GM19397 (cell line): ENCODE measurements around the gene WDR73.
"Not testable (repeated sequence)": the region's sequence is repeated elsewhere in the genome, so short reads cannot be mapped to it uniquely, and the experiment has no call there.

ENCODE experiments used
- ATAC-seq: cut with Tn5 transposase; IDR thresholded peaks from one replicate; pipeline ENCODE4 v1.9.1; 2021; ENCODE audit warnings: mild to moderate bottlenecking, moderate library complexity; ENCODE audit not compliant: unreplicated experiment

The WDR73 gene

DNA sequence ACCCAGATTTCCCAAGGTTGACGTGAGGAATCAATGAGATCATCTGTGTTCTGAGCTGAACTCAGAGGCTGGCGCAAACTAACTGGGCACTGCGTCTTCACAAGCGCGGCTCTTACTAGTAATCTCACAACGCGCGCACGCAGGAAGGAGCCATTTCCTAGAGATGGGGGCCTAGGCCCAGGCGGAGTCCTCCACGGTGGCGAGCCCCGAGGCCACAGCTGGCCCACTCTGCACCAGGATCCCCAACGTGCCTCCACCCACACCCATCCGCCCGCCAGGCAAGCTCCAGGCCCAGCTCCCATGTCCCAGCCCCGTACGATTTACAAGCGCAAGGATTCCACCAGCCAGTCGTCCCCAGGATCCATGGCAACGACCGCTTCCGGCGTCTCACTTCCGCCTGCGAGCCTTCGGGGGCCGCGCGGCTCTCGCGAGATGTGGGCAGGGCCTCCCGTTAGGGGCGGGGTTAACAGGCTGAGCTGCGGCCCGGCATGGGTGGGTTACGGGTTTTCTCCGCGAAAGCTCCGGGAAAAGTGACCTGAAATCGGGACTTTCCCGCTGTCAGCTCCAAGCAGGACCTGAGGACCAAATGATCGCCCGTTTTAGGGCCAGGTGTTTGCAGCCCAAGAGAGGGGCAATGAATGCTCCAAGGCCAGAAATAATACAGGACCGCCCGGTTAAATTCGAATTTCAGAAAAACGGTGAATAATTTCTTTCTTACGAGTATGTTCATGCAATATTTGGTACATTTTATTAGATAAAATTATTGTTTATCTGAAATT lies at the start of gene WDR73:
WDR73 (minus strand) TSS at position 374 of the 779 bp plus-strand sequence; CDS start at position 365, 9 bp downstream.
- ATAC-seq, result peak; percentile 77

- no peak for ATAC-seq
Measured at GRCh38 chr15:84703808-84704207, 49.7 kb upstream of the WDR73 start.

DNA sequence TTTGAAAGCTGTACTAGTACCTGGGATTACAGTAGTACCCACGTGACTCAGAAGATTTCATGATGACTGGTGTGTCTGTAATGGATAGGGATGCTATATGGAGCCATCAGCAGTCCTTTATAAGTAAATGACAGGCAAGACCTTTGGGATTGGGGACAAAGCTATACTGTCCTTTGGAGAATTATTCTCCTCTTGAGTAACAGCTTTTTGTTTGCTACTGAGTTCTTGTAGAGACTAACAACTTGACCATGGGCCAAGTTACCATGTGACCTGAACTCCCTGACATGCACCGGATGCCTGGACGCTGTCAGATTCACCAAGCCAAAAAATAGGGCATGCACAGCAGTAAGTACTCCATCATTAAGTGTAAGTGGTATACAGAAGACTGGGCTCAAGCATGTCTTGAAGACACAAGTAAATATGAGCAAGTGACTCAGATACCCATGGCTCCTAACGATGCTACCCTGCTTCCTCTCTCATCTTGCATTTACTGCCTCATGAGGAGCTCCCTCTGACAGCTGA lies 48.9 kb upstream of the WDR73 start:
- no peak for ATAC-seq

DNA sequence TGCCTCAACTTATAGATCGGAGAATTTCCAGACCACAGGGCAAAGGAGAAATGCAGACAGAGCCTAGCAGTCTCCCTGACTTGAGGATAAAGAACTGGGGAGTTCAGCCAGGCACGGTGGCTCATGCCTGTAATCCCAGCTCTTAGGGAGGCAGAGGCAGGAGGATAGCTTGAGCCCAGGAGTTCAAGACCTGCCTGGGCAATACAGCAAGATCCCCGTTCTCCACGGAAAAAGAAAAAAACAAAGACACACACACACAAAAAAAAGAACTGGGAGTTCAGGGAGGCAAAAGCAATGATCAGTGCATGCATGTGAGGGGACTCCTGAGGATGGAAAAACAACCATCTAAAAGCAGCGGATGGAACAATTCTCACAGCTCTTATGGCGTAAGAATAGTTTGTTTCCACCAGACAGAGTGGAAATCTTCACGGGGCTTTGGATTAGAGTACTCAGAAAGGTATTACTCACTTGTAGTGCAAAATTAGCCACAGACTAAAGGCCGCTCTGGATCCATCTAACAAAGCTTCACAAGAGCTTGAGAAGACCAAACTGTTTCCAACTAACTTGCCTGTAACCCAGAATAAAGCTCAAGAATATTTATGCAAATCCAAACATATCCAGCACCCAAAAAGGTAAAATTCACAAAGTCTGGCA lies 45.6 kb upstream of the WDR73 start:
- ATAC-seq, result no peak

GRCh38 chr15:84697236-84697990 lies 43.3 kb upstream of the WDR73 start:
- no peak for ATAC-seq

DNA sequence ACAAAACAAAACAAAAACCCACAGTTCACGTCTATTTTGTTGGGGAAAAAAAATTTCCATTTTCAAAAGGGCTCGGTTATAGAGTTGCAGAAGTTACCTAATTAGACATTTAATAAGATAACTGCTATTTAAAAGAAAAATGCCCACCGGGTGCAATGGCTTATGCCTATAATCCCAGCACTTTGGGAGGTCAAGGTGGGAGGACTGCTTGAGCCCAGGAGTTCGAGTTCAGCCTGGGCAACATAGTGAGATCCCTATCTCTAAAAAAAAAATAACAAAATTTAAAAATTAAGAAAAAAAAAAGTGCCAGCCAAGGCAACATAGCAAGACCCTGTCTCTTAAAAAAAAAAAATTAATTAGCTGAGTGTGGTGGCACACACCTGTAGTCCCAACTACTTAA lies 42.7 kb upstream of the WDR73 start:
- ATAC-seq, result no peak

DNA sequence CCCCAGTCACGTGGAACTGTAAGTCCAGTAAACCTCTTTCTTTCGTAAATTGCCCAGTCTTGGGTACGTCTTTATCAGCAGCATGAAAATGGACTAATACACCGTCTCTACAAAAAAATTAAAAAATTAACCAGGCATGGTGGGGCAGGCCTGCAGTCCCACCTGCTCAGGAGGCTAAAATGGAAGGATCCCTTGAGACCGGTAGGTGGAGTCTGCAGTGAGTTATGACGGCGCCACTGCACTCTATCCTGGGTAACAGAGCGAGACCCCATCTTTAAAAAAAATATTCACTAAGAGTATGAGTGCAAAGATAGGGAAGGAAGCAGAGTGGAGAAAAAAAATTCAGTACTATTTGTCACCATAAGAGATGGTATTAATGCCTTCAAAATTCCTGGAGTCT lies 36.3 kb upstream of the WDR73 start:
- no peak for ATAC-seq

GRCh38 chr15:84689858-84690257 lies 35.8 kb upstream of the WDR73 start:
- ATAC-seq, result no peak

DNA sequence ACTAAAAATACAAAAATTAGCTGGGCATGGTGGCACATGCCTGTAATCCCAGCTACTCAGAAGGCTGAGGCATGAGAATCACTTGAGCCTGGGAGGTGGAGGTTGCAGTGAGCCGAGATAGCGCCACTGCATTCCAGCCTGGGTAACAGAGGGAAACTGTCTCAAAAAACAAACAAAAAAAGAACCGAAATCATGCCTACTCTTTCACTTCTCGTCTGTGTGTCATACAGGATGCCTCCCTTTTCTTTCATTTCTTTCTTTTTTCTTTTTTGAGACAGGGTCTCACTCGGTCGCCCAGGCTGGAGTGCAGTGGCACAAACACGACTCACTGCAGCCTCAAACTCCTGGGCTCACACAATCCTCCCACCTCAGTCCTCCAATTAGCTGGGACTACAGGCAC lies 32.4 kb upstream of the WDR73 start:
- ATAC-seq, result not testable (repeated sequence)

GRCh38 chr15:84685304-84685703 lies 31.2 kb upstream of the WDR73 start:
- no peak for ATAC-seq

DNA sequence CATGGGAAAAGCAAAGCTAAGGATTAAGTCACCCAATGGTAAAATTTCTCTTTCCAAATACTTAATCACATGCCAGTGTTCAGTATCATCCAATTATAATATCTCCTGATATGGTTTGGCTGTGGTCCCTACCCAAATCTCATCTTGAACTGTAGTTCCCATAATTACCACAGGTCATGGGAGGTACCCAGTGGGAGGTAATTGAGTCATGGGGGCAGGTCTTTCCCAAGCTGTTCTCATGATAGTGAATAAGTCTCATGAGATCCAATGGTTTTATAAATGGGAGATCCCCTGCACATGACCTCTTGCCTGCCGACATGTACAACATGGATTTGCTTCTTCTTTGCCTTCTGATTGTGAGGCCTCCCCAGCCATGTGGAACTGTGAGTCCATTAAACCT lies 30.0 kb upstream of the WDR73 start:
- ATAC-seq, result no peak

- ATAC-seq, result no peak
Measured at GRCh38 chr15:84681831-84682230, 27.7 kb upstream of the WDR73 start.

- ATAC-seq, result no peak
Measured at GRCh38 chr15:84671211-84671610, 17.1 kb upstream of the WDR73 start.

DNA sequence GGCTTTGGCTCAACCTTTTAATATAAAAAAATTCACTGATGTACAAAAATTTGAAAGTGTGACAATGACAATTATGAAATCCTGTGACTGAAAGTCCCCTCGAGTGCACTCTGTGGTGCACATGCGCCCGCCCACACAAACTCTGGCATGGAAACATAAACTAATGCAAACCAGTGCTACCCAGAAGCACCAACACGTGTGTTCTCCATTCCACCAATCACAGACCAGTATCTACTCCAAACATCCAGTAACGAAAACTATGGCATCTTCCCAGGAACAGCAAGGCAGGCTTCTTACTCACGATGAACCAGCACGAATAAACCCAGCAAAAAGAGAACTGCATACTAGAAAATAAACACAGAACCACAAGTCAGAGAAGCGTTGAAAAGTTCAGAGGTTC lies 15.6 kb upstream of the WDR73 start:
- no peak for ATAC-seq

DNA sequence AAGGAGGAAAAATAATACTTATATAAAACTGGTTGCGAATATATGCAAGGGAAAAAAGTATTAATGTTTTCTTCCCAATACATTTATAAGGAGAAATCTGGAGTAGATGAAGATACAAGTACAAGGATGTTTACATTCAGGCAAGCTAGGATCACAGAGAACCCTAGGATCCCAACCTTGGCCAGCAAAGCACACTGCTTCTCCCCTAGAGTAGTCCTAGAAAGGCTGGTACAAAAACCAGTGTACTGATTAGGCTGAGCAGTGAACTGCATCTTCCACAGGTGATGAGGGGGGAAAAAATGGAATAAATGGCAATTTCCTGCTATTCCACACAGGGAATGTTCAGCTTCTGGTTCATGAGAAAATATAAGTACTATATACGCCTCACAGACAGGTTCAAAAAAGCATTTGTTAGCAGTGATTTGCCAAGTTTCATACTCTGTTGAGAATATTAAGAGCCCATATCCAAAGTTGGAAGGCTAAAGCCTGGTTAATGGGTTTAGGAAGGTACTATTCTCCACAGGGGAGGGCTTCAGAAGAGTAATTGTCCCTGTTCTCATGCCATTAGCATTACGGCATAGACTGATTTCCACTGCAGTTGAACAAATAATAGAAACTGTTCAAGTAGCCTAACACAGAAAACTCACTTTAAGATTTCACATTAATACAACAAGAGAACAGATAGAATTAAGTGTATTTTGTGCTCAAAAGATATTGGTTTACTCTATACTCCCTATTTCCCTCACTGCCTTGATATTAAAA lies 14.3 kb upstream of the WDR73 start:
- ATAC-seq, result no peak

DNA sequence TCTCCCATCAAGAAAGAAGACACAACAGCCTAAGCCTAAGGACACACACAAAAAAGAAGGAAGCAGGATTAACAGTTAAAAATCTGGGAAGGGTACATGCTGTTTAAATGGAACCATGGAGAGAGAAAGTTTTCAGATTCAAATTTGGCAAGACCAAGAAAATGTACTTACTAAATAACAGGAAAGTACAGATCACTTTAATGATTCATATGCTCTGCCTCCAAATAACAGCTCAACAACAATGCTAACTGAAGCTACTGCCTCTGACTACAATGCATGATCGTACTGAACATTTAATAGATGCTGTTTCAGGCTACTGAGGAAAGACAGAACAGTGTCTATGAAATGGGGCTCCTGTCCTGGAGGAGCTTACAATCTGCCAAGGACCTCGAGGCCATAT lies 12.3 kb upstream of the WDR73 start:
- ATAC-seq, result no peak

DNA sequence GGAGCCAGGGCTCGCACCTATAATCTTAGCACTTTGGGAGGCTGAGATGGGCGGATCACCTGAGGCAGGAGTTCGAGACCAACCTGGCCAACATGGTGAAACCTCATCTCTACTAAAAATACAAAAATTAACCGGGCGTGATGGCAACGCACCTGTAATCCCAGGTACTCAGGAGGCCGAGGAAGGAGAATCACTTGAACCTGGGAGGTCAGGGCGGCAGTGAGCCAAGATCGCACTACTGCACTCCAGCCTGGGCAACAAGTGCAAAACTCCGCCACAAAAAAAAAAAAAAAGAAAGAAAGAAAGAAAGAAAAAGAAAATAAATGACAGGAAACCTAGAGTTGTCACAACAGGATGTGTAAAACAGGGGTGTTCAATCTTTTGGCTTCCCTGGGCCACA lies 6.9 kb upstream of the WDR73 start:
- no peak for ATAC-seq

GRCh38 chr15:84659904-84660781 lies 6.1 kb upstream of the WDR73 start:
- ATAC-seq, result no peak

- no peak for ATAC-seq
Measured at GRCh38 chr15:84658788-84659411, 4.8 kb upstream of the WDR73 start.
